Measurements from ENCODE around the gene TMEM222.

TMEM222 gene

DNA sequence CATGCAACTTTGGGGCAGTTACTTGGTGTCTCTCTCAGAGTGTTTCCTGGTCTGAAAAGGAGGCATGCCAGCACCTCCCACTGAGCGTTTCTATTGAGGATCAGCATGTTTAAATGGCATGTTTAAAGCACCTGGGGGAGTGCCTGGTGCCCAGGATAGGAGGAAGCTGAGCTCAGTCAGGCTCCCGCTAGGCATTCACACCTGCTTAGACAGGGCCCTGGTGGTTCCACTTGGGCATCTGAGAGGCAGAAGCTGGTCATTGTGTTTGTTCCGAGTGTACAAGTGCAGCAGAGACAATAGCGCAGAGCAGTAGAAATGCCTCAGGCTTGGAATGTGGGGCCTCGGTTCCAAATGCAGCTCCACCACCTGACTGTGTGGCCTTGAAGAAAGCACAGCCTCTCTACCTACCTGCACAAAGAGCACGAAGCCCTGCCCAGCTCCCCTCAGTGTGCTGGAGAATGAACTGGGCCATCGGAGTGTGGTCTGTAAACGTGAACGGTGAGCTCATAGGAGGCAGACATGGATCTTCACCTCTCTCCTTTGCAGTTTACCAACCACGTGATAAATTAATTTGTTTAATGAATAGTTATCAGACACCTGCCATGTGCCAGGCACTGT, 20.3 kb upstream of the TMEM222 start:
- Histone ChIP-seq H3K27me3 (replicated peaks; ENCODE audit: insufficient read depth, low read length) (no peaks in the 10 kb centered on the region), H3K4me3 (ENCODE audit: low read length) (no peak overlapping the region), H3K36me3 (replicated peaks; ENCODE audit: insufficient read depth, low read length) (no peaks in the 10 kb centered on the region), H3K4me2 (ENCODE audit: low read depth, low read length) (no peak overlapping the region), H3K27ac (ENCODE audit: low read length) (no peak overlapping the region), H3K79me2 (ENCODE audit: low read length) (no peaks in the 10 kb centered on the region), H3K9me2 (replicated peaks; ENCODE audit: insufficient read depth, low read length) (no peaks in the 10 kb centered on the region), H3K9me3 (replicated peaks; ENCODE audit: insufficient read depth, low read length) (no peaks in the 10 kb centered on the region), H3F3A (ENCODE audit: insufficient read depth, low read length) (no peaks in the 10 kb centered on the region), H4K20me1 (ENCODE audit: insufficient read depth, low read length) (no peaks in the 10 kb centered on the region), H2AFZ (ENCODE audit: low read length) (no peak overlapping the region), H3K9ac (ENCODE audit: low read length) (no peak overlapping the region), H3K4me1 (ENCODE audit: low read length) (no peaks in the 10 kb centered on the region)
- no peak for DNase-seq
- TF ChIP-seq EZH2 (optimal IDR thresholded peaks at IDR 0.05; ENCODE audit: low read depth, low read length) = no peak
- TF ChIP-seq, protein P1, sequence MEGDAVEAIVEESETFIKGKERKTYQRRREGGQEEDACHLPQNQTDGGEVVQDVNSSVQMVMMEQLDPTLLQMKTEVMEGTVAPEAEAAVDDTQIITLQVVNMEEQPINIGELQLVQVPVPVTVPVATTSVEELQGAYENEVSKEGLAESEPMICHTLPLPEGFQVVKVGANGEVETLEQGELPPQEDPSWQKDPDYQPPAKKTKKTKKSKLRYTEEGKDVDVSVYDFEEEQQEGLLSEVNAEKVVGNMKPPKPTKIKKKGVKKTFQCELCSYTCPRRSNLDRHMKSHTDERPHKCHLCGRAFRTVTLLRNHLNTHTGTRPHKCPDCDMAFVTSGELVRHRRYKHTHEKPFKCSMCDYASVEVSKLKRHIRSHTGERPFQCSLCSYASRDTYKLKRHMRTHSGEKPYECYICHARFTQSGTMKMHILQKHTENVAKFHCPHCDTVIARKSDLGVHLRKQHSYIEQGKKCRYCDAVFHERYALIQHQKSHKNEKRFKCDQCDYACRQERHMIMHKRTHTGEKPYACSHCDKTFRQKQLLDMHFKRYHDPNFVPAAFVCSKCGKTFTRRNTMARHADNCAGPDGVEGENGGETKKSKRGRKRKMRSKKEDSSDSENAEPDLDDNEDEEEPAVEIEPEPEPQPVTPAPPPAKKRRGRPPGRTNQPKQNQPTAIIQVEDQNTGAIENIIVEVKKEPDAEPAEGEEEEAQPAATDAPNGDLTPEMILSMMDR (IDR thresholded peaks at IDR 0.05; ENCODE audit: low read length) = no peak
- no peak for TF ChIP-seq EZH2phosphoT487 (IDR thresholded peaks at IDR 0.05; ENCODE audit: low read length)

DNA sequence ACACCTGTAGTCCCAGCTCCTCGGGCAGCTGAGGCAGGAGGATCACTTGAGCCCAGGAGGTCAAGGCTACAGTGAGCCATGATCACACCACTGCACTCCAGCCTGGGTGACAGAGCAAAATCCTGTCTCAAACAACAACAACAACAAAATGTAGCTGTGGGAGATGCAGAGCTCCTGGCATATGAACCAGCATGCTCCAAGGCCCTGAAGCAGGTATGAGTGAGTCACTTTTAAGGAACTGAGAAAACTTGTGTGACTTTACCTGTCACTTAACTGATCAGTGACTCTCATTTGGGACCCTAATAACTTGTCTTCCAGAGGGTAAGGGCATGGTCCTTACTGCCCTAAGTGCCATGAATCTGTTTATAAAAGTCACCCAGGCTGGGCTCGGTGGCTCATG, 19.4 kb upstream of the TMEM222 start:
- no peak overlapping the region for H3K9ac ChIP-seq (ENCODE audit: low read length)
- no peaks in the 10 kb centered on the region for H3K27me3 ChIP-seq (replicated peaks; ENCODE audit: insufficient read depth, low read length)
- no peaks in the 10 kb centered on the region for H3K4me1 ChIP-seq (ENCODE audit: low read length)
- H4K20me1 ChIP-seq (ENCODE audit: insufficient read depth, low read length) = no peaks in the 10 kb centered on the region
- H3F3A ChIP-seq (ENCODE audit: insufficient read depth, low read length) = no peaks in the 10 kb centered on the region
- H3K9me2 ChIP-seq (replicated peaks; ENCODE audit: insufficient read depth, low read length) = no peaks in the 10 kb centered on the region
- H3K79me2 ChIP-seq (ENCODE audit: low read length) = no peaks in the 10 kb centered on the region
- no peaks in the 10 kb centered on the region for H3K36me3 ChIP-seq (replicated peaks; ENCODE audit: insufficient read depth, low read length)
- H3K9me3 ChIP-seq (replicated peaks; ENCODE audit: insufficient read depth, low read length) = no peaks in the 10 kb centered on the region
- H3K4me2 ChIP-seq (ENCODE audit: low read depth, low read length) = no peak overlapping the region
- no peak overlapping the region for H2AFZ ChIP-seq (ENCODE audit: low read length)
- TF ChIP-seq, protein P1 (IDR thresholded peaks at IDR 0.05; ENCODE audit: low read length) = no peak
- no peak for TF ChIP-seq EZH2 (optimal IDR thresholded peaks at IDR 0.05; ENCODE audit: low read depth, low read length)
- no peak for TF ChIP-seq EZH2phosphoT487 (IDR thresholded peaks at IDR 0.05; ENCODE audit: low read length)
- DNase-seq = no peak
- H3K27ac ChIP-seq (ENCODE audit: low read length) = no peak overlapping the region
- H3K4me3 ChIP-seq (ENCODE audit: low read length) = no peak overlapping the region

DNA sequence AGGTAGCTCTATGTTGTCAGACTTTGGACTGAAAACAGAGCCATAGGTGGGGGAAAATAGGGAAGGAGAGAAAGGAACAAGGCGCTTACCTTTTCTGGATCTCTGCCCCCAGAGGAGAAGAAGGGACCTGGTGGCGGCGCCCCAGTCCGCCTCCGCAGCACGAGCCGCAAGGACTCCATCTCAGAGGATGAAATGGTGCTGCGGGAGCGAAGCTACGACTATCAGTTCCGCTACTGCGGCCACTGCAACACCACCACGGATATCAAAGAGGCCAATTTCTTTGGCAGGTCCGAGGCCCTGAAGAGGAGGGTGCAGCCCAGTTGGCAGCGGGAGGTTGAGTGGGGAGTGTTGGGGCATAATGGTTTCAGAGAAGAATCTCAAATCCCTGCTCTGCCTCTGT, 18.5 kb upstream of the TMEM222 start:
- no peaks in the 10 kb centered on the region for H3K9me2 ChIP-seq (replicated peaks; ENCODE audit: insufficient read depth, low read length)
- no peaks in the 10 kb centered on the region for H3K4me1 ChIP-seq (ENCODE audit: low read length)
- H4K20me1 ChIP-seq (ENCODE audit: insufficient read depth, low read length) = no peaks in the 10 kb centered on the region
- H2AFZ ChIP-seq (ENCODE audit: low read length) = no peak overlapping the region
- H3K27ac ChIP-seq (ENCODE audit: low read length) = no peak overlapping the region
- H3K36me3 ChIP-seq (replicated peaks; ENCODE audit: insufficient read depth, low read length) = no peaks in the 10 kb centered on the region
- no peaks in the 10 kb centered on the region for H3K79me2 ChIP-seq (ENCODE audit: low read length)
- no peaks in the 10 kb centered on the region for H3K27me3 ChIP-seq (replicated peaks; ENCODE audit: insufficient read depth, low read length)
- no peak for DNase-seq
- H3K4me2 ChIP-seq (ENCODE audit: low read depth, low read length) = no peak overlapping the region
- no peak overlapping the region for H3K4me3 ChIP-seq (ENCODE audit: low read length)
- H3K9ac ChIP-seq (ENCODE audit: low read length) = no peak overlapping the region
- TF ChIP-seq EZH2phosphoT487 (IDR thresholded peaks at IDR 0.05; ENCODE audit: low read length) = no peak
- TF ChIP-seq, protein P1 (IDR thresholded peaks at IDR 0.05; ENCODE audit: low read length) = no peak
- no peak for TF ChIP-seq EZH2 (optimal IDR thresholded peaks at IDR 0.05; ENCODE audit: low read depth, low read length)
- H3F3A ChIP-seq (ENCODE audit: insufficient read depth, low read length) = no peaks in the 10 kb centered on the region
- H3K9me3 ChIP-seq (replicated peaks; ENCODE audit: insufficient read depth, low read length) = no peaks in the 10 kb centered on the region

All from MM.1S (cell line).